GM12801 (cell line): ENCODE data around the gene HDAC8.

Experiments
- CTCF ChIP-seq: IDR thresholded peaks from one replicate; pipeline ENCODE4 v1.5.1; 2011; ENCODE audit warnings: control low read depth; ENCODE audit not compliant: insufficient read length; ENCODE audit errors: extremely low read depth

Gene HDAC8

GRCh38 chrX:72545990-72546389 lies 26.7 kb downstream of the HDAC8 start:
- TF ChIP-seq CTCF = no peak

GRCh38 chrX:72540318-72540717 lies 32.3 kb downstream of the HDAC8 start:
- TF ChIP-seq CTCF = no peak

GRCh38 chrX:72539822-72540221 lies 32.8 kb downstream of the HDAC8 start:
- no peak for TF ChIP-seq CTCF

- TF ChIP-seq CTCF = no peak
Measured at GRCh38 chrX:72536542-72536941, 36.1 kb downstream of the HDAC8 start.

GRCh38 chrX:72532366-72532765 lies 40.3 kb downstream of the HDAC8 start:
- no peak for TF ChIP-seq CTCF

- TF ChIP-seq CTCF = no peak
Measured at GRCh38 chrX:72526534-72527508, 45.8 kb downstream of the HDAC8 start.

- TF ChIP-seq CTCF = no peak
Measured at GRCh38 chrX:72498782-72499181, 73.9 kb downstream of the HDAC8 start.
